Naive thymus-derived CD4-positive, alpha-beta T cell (primary cell): Measurements from ENCODE around the gene NUMA1. TPM values are rescaled to one million over a fixed set of nuclear protein-coding genes. Genes with fewer than 3 reads are reported as not detected.

Experiments used
- ATAC-seq: fragments of 150-1000 bp; cut with Tn5 transposase; 2 replicates; pipeline ENCODE4 v1.10.0; 2021; ENCODE audit warnings: mild to moderate bottlenecking, moderate library complexity
- CTCF ChIA-PET: fragments of 350-600 bp; sonication (Branson Sonifier 250); formaldehyde crosslinking; loops from one replicate; lab custom pipeline; 2021; ENCODE audit warnings: antibody characterized with exemption; lab: Charles Lee
- POLR2A ChIA-PET: fragments of 350-600 bp; sonication (Branson Sonifier 250); formaldehyde crosslinking; loops from one replicate; lab custom pipeline; 2021; ENCODE audit warnings: antibody characterized with exemption, inconsistent platforms; lab: Charles Lee
- DNase-seq, 9 donors: peaks; one replicate each; pipeline versions ENCODE4 v3.0.0 to v3.0.0-alpha.2; 2020 to 2022; ENCODE audit warnings: mixed read lengths in 1 of 9
- H3K27ac ChIP-seq: one replicate; pipeline ENCODE4 v1.7.0; 2013; ENCODE audit warnings: mild to moderate bottlenecking, low read depth, low read length, moderate library complexity
- H3K27me3 ChIP-seq, 2 donors: one replicate each; pipeline ENCODE4 v1.7.0; 2013; ENCODE audit warnings: low read length in 2 of 2, mild to moderate bottlenecking in 2 of 2, moderate library complexity in 2 of 2; ENCODE audit not compliant: control insufficient read depth in 2 of 2, insufficient read depth in 2 of 2
- H3K36me3 ChIP-seq, 3 experiments: 1 replicate in 2 of 3; 2 replicates in 1 of 3; pipeline ENCODE4 v1.7.0; 2013; ENCODE audit warnings: low read length in 3 of 3, mild to moderate bottlenecking in 3 of 3, moderate library complexity in 1 of 3; ENCODE audit not compliant: insufficient read depth in 3 of 3, control insufficient read depth in 2 of 3
- H3K4me1 ChIP-seq, 2 donors: one replicate each; pipeline ENCODE4 v1.7.0; 2013; ENCODE audit warnings: low read length in 2 of 2, mild to moderate bottlenecking in 2 of 2, moderate library complexity in 1 of 2; ENCODE audit not compliant: control insufficient read depth in 2 of 2, insufficient read depth in 2 of 2
- H3K4me3 ChIP-seq: 2 replicates; pipeline ENCODE4 v1.7.0; 2013; ENCODE audit warnings: mild to moderate bottlenecking, low read length
- H3K9me3 ChIP-seq, 3 experiments: 1 replicate in 2 of 3; 2 replicates in 1 of 3; pipeline ENCODE4 v1.7.0; 2013; ENCODE audit warnings: low read length in 3 of 3; ENCODE audit not compliant: control insufficient read depth in 2 of 3
- H3K27ac Mint-ChIP-seq, 9 donors: one replicate each; pipeline ENCODE4 v1.8.0; 2020 to 2022; ENCODE audit warnings: mixed read lengths in 9 of 9, mild to moderate bottlenecking in 8 of 9, moderate library complexity in 5 of 9, inconsistent platforms in 2 of 9
- H3K27me3 Mint-ChIP-seq, 5 donors: one replicate each; pipeline ENCODE4 v1.8.0; 2021 to 2022; ENCODE audit warnings: mixed read lengths in 5 of 5, mild to moderate bottlenecking in 1 of 5
- H3K36me3 Mint-ChIP-seq, 5 donors: one replicate each; pipeline ENCODE4 v1.8.0; 2020 to 2022; ENCODE audit warnings: mixed read lengths in 5 of 5, mild to moderate bottlenecking in 3 of 5, inconsistent platforms in 1 of 5
- H3K4me1 Mint-ChIP-seq, 7 donors: one replicate each; pipeline ENCODE4 v1.8.0; 2020 to 2022; ENCODE audit warnings: mixed read lengths in 7 of 7, mild to moderate bottlenecking in 3 of 7, inconsistent platforms in 1 of 7
- H3K4me3 Mint-ChIP-seq, 10 donors: one replicate each; pipeline ENCODE4 v1.8.0; 2020 to 2022; ENCODE audit warnings: mild to moderate bottlenecking in 10 of 10, mixed read lengths in 10 of 10, moderate library complexity in 6 of 10, inconsistent platforms in 2 of 10
- H3K9me3 Mint-ChIP-seq, 11 donors: one replicate each; pipeline ENCODE4 v1.8.0; 2020 to 2022; ENCODE audit warnings: mixed read lengths in 11 of 11, mild to moderate bottlenecking in 4 of 11, inconsistent platforms in 1 of 11, moderate library complexity in 1 of 11
- intact Hi-C, 2 donors: fragments of 100-400 bp; cut with micrococcal nuclease; formaldehyde crosslinking; loops; one replicate each; pipeline ENCODE4 v1.15.1; 2023
- polyA plus RNA-seq, 2 donors: library from polyadenylated mRNA; unstranded; fragments of 300-500 nt; fragmentation: Illumina TruSeq; gene quantifications; one replicate each; pipeline ENCODE4 v1.2.3, GENCODE V29; 2021
- total RNA-seq, 6 experiments: library from RNA in 5 of 6; stranded (reverse) in 5 of 6; gene quantifications; 1 replicate in 5 of 6; 2 replicates in 1 of 6; pipeline ENCODE4 v1.2.3 and lab custom pipeline; 2021 to 2026

NUMA1 gene
- total and polyA plus RNA-seq, 7 experiments from 2014 or later = 27.1 to 453 (median 226) TPM

GRCh38 chr11:72088076-72088808, 7.9 kb upstream of the NUMA1 start:
- Histone ChIP-seq H3K4me3 (no peak overlapping the region), H3K4me1 (peaks cover 0 to 3% of the 10 kb centered on the region in 2 donors), H3K27ac (no peak overlapping the region), H3K9me3 (no peaks in the 10 kb centered on the region), H3K36me3 (peaks cover 0 to 10% (median 6%) of the 10 kb centered on the region in 3 experiments), H3K27me3 (no peaks in the 10 kb centered on the region)
- H3K4me3 Mint-ChIP-seq = no peak overlapping the region
- intact Hi-C loops = no loop called here
- peaks cover 11 to 27% (median 20%) of the 10 kb centered on the region in 7 donors for H3K4me1 Mint-ChIP-seq
- ChIA-PET POLR2A (interaction anchor here (0.7 kb wide), 1 partner anchor 49 kb away, joined by 3 read pairs; no protein-coding TSS in a partner anchor), CTCF (interaction anchor here (0.9 to 1.1 kb wide), 2 partner anchors 16 to 63 kb away, joined by 3 to 4 read pairs; no protein-coding TSS in a partner anchor)
- peaks cover 0 to 15% (median 0%) of the 10 kb centered on the region in 5 donors for H3K36me3 Mint-ChIP-seq
- no peaks in the 10 kb centered on the region for H3K9me3 Mint-ChIP-seq
- no peak for ATAC-seq
- no peak for DNase-seq
- H3K27ac Mint-ChIP-seq = peak overlapping the region in 8 of 9 donors; percentile 31 to 81 (median 68)
- H3K27me3 Mint-ChIP-seq = no peaks in the 10 kb centered on the region

DNA sequence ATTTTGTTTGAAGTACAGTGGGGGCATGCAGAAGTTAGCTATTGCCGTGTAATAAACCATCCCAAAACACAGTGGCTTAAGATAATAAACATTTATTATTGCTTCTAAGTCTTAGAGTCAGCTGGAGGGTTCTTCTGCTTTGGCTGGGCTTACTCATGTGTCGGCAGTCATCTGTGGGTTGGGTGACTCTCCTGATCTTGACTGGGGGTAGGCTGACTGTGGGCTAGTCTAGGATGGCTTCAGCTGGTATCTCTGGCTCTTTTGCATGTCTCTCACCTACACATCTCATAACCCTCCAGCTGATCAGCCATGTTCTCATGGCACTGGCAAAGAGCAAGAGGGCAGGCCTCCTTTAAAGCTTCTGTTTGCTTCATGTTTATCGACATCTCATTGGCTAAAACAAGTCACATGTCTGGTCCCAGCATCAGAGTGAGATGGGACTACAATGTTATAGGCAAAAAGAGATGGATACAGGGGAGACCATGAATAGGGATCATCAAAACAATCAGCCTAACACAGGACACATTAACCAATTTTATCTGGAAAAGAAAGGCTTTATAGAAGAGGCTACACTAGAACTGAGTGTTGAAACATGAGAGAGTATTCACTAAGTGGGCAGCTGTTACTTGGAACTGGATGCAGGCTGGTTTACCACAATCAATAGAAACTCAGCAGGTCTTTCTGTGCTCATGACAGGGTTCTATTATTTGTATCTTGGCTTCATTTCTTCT, 5.4 kb upstream of the NUMA1 start:
- H3K27ac ChIP-seq = no peak overlapping the region
- ATAC-seq = no peak
- no peak for DNase-seq
- peaks cover 0 to 9% of the 10 kb centered on the region in 2 donors for H3K4me1 ChIP-seq
- Mint-ChIP-seq H3K27ac (peak overlapping the region in 8 of 9 donors; percentile 58 to 83 (median 76)), H3K9me3 (peaks cover 0 to 3% (median 0%) of the 10 kb centered on the region in 11 donors), H3K4me3 (no peak overlapping the region), H3K36me3 (peaks cover 0 to 15% (median 0%) of the 10 kb centered on the region in 5 donors), H3K27me3 (no peaks in the 10 kb centered on the region), H3K4me1 (peaks cover 12 to 33% (median 24%) of the 10 kb centered on the region in 7 donors)
- peaks cover 0 to 10% (median 6%) of the 10 kb centered on the region in 3 experiments for H3K36me3 ChIP-seq
- POLR2A ChIA-PET = interaction anchor here (0.6 to 3.8 kb wide), 7 partner anchors 14 to 67 kb away, joined by 3 to 36 read pairs (median 3); no protein-coding TSS in a partner anchor
- CTCF ChIA-PET = interaction anchor here (0.9 to 4.1 kb wide), 6 partner anchors 15 to 63 kb away, joined by 3 to 26 read pairs (median 6); no protein-coding TSS in a partner anchor
- H3K4me3 ChIP-seq = no peak overlapping the region
- intact Hi-C loops = no loop called here
- no peaks in the 10 kb centered on the region for H3K27me3 ChIP-seq
- H3K9me3 ChIP-seq = no peaks in the 10 kb centered on the region

DNA sequence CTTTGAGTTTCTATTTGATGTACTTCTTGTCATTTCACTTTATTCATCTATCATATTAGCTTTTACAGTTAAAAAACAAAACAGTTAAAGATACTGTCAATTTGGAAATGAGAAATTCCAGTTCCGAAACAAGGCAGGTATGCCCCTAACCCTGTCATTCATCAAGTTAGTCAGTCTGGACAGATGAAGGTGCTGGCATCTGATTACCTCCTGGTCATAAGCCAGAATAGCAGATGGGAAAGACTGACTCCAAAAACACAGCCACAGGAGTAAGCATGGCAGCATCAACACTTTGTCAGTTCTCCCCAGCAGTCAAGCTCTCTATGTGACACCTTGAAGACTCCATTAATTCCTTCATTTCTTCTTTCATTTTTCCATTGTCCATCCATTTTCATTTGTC, 4.6 kb upstream of the NUMA1 start:
- DNase-seq = no peak
- intact Hi-C loops = no loop called here
- Mint-ChIP-seq H3K4me1 (peaks cover 15 to 42% (median 31%) of the 10 kb centered on the region in 7 donors), H3K4me3 (no peak overlapping the region), H3K27me3 (no peaks in the 10 kb centered on the region), H3K9me3 (peaks cover 0 to 3% (median 0%) of the 10 kb centered on the region in 11 donors), H3K27ac (peak overlapping the region in 7 of 9 donors; percentile 29 to 75 (median 58)), H3K36me3 (peaks cover 0 to 13% (median 0%) of the 10 kb centered on the region in 5 donors)
- Histone ChIP-seq H3K4me3 (no peak overlapping the region), H3K27ac (no peak overlapping the region), H3K9me3 (no peaks in the 10 kb centered on the region), H3K36me3 (peaks cover 0 to 6% (median 4%) of the 10 kb centered on the region in 3 experiments), H3K27me3 (no peaks in the 10 kb centered on the region), H3K4me1 (peaks cover 0 to 10% of the 10 kb centered on the region in 2 donors)
- ATAC-seq = no peak
- ChIA-PET POLR2A (interaction anchor here (0.7 to 3.8 kb wide), 7 partner anchors 11 to 55 kb away, joined by 3 to 36 read pairs (median 4); partner anchors contain the start of gene ANAPC15), CTCF (interaction anchor here (0.6 to 4.1 kb wide), 5 partner anchors 34 to 63 kb away, joined by 3 to 26 read pairs (median 4); no protein-coding TSS in a partner anchor)

GRCh38 chr11:72084076-72084475, 3.7 kb upstream of the NUMA1 start:
- Histone ChIP-seq H3K4me1 (peaks cover 8 to 10% of the 10 kb centered on the region in 2 donors), H3K4me3 (no peak overlapping the region), H3K27me3 (no peaks in the 10 kb centered on the region), H3K9me3 (no peaks in the 10 kb centered on the region), H3K36me3 (peaks cover 0 to 6% (median 0%) of the 10 kb centered on the region in 3 experiments), H3K27ac (no peak overlapping the region)
- POLR2A ChIA-PET = interaction anchor here (0.7 to 3.8 kb wide), 5 partner anchors 12 to 54 kb away, joined by 3 to 36 read pairs (median 4); partner anchors contain the start of gene ANAPC15
- H3K36me3 Mint-ChIP-seq = peaks cover 0 to 8% (median 0%) of the 10 kb centered on the region in 5 donors
- peaks cover 0 to 3% (median 0%) of the 10 kb centered on the region in 11 donors for H3K9me3 Mint-ChIP-seq
- peaks cover 22 to 47% (median 36%) of the 10 kb centered on the region in 7 donors for H3K4me1 Mint-ChIP-seq
- H3K27ac Mint-ChIP-seq = peak overlapping the region in 6 of 9 donors; percentile 49 to 100 (median 88)
- CTCF ChIA-PET = interaction anchor here (0.6 to 4.1 kb wide), 3 partner anchors 11 to 59 kb away, joined by 3 to 26 read pairs (median 4); no protein-coding TSS in a partner anchor
- H3K4me3 Mint-ChIP-seq = no peak overlapping the region
- DNase-seq (no peak), ATAC-seq (no peak)
- no peaks in the 10 kb centered on the region for H3K27me3 Mint-ChIP-seq
- intact Hi-C loops = no loop called here

GRCh38 chr11:72083414-72083813, 3.1 kb upstream of the NUMA1 start:
- no peak for ATAC-seq
- DNase-seq = no peak
- peaks cover 25 to 54% (median 43%) of the 10 kb centered on the region in 7 donors for H3K4me1 Mint-ChIP-seq
- peaks cover 0 to 6% (median 0%) of the 10 kb centered on the region in 3 experiments for H3K36me3 ChIP-seq
- no peak overlapping the region for H3K4me3 Mint-ChIP-seq
- no peak overlapping the region for H3K4me3 ChIP-seq
- peaks cover 0 to 8% (median 0%) of the 10 kb centered on the region in 5 donors for H3K36me3 Mint-ChIP-seq
- no peaks in the 10 kb centered on the region for H3K27me3 Mint-ChIP-seq
- intact Hi-C loops = no loop called here
- peaks cover 0 to 3% (median 0%) of the 10 kb centered on the region in 11 donors for H3K9me3 Mint-ChIP-seq
- no peaks in the 10 kb centered on the region for H3K9me3 ChIP-seq
- H3K27me3 ChIP-seq = no peaks in the 10 kb centered on the region
- ChIA-PET CTCF (interaction anchor here (4.1 kb wide), 1 partner anchor 58 kb away, joined by 26 read pairs; no protein-coding TSS in a partner anchor), POLR2A (interaction anchor here (1.4 to 3.8 kb wide), 3 partner anchors 18 to 44 kb away, joined by 4 to 36 read pairs (median 25); partner anchors contain the start of gene ANAPC15)
- H3K4me1 ChIP-seq = peaks cover 10% of the 10 kb centered on the region in 2 donors
- H3K27ac Mint-ChIP-seq = peak overlapping the region; percentile 53 to 100 (median 84)
- no peak overlapping the region for H3K27ac ChIP-seq
